HEK293 (cell line): ENCODE measurements around the gene MLLT10.

Experiments
- CTCF ChIP-seq: fragments of 450-650 bp; formaldehyde crosslinking; IDR thresholded peaks from 2 replicates; pipeline ENCODE4 v1.5.1; 2016; ENCODE audit warnings: missing biosample characterization, missing genetic modification characterization
- EGR2 ChIP-seq: fragments of 450-650 bp; formaldehyde crosslinking; IDR thresholded peaks from 2 replicates; pipeline ENCODE4 v1.5.1; 2016; ENCODE audit warnings: low read depth, missing biosample characterization, missing genetic modification characterization
- KLF16 ChIP-seq: fragments of 450-650 bp; formaldehyde crosslinking; IDR thresholded peaks from 2 replicates; pipeline ENCODE4 v1.5.1; 2017; ENCODE audit warnings: missing biosample characterization, missing genetic modification characterization
- MYNN ChIP-seq: fragments of 450-650 bp; formaldehyde crosslinking; IDR thresholded peaks from 2 replicates; pipeline ENCODE4 v1.5.1; 2016; ENCODE audit warnings: missing biosample characterization, missing genetic modification characterization, borderline replicate concordance
- OSR2 ChIP-seq: fragments of 450-650 bp; formaldehyde crosslinking; IDR thresholded peaks from 2 replicates; pipeline ENCODE4 v1.5.1; 2016; ENCODE audit warnings: missing biosample characterization, missing genetic modification characterization
- OVOL3 ChIP-seq: fragments of 450-650 bp; formaldehyde crosslinking; IDR thresholded peaks from 2 replicates; pipeline ENCODE4 v1.5.1; 2016; ENCODE audit warnings: missing biosample characterization, missing genetic modification characterization
- PRDM1 ChIP-seq: fragments of 450-650 bp; formaldehyde crosslinking; IDR thresholded peaks from 2 replicates; pipeline ENCODE4; 2016; ENCODE audit warnings: missing biosample characterization, missing genetic modification characterization
- ZBTB21 ChIP-seq: fragments of 450-650 bp; formaldehyde crosslinking; IDR thresholded peaks from 2 replicates; pipeline ENCODE4 v1.5.1; 2017; ENCODE audit warnings: missing biosample characterization, missing genetic modification characterization
- ZFHX2 ChIP-seq: fragments of 450-650 bp; formaldehyde crosslinking; conservative IDR thresholded peaks from 2 replicates; pipeline ENCODE4 v1.5.1; 2016; ENCODE audit warnings: missing biosample characterization, missing genetic modification characterization
- ZFP69B ChIP-seq: fragments of 450-650 bp; formaldehyde crosslinking; IDR thresholded peaks from 2 replicates; pipeline ENCODE4 v1.5.1; 2016; ENCODE audit warnings: missing biosample characterization, missing genetic modification characterization
- ZIC2 ChIP-seq: fragments of 450-650 bp; formaldehyde crosslinking; IDR thresholded peaks from 2 replicates; pipeline ENCODE4 v1.5.1; 2016; ENCODE audit warnings: missing biosample characterization, missing genetic modification characterization
- ZNF148 ChIP-seq: fragments of 450-650 bp; formaldehyde crosslinking; IDR thresholded peaks from 2 replicates; pipeline ENCODE4 v1.5.0; 2017; ENCODE audit warnings: missing biosample characterization, missing genetic modification characterization, borderline replicate concordance
- ZNF155 ChIP-seq: fragments of 450-650 bp; formaldehyde crosslinking; IDR thresholded peaks from 2 replicates; pipeline ENCODE4 v1.5.1; 2016; ENCODE audit warnings: missing biosample characterization, missing genetic modification characterization
- ZNF184 ChIP-seq: fragments of 450-650 bp; IDR thresholded peaks from 2 replicates; pipeline ENCODE4 v1.5.1; 2018; ENCODE audit warnings: missing biosample characterization, mild to moderate bottlenecking, missing genetic modification characterization
- ZNF37A ChIP-seq: fragments of 450-650 bp; IDR thresholded peaks from 2 replicates; pipeline ENCODE4 v1.5.1; 2018; ENCODE audit warnings: missing biosample characterization, missing genetic modification characterization
- ZNF391 ChIP-seq: fragments of 450-650 bp; formaldehyde crosslinking; IDR thresholded peaks from 2 replicates; pipeline ENCODE4 v1.5.1; 2016; ENCODE audit warnings: low read depth, missing biosample characterization, missing genetic modification characterization, borderline replicate concordance
- ZNF423 ChIP-seq: fragments of 450-650 bp; formaldehyde crosslinking; IDR thresholded peaks from 2 replicates; pipeline ENCODE4 v1.5.1; 2016; ENCODE audit warnings: missing biosample characterization, missing genetic modification characterization
- ZNF501 ChIP-seq: fragments of 450-650 bp; formaldehyde crosslinking; IDR thresholded peaks from 2 replicates; pipeline ENCODE4 v1.5.1; 2016; ENCODE audit warnings: missing biosample characterization, missing genetic modification characterization
- ZNF510 ChIP-seq: fragments of 450-650 bp; formaldehyde crosslinking; IDR thresholded peaks from 2 replicates; pipeline ENCODE4 v1.5.1; 2018; ENCODE audit warnings: mild to moderate bottlenecking, missing genetic modification characterization, missing biosample characterization; ENCODE audit not compliant: insufficient replicate concordance
- ZNF514 ChIP-seq: fragments of 450-650 bp; formaldehyde crosslinking; IDR thresholded peaks from 2 replicates; pipeline ENCODE4 v1.5.1; 2016; ENCODE audit warnings: missing biosample characterization, missing genetic modification characterization
- ZNF544 ChIP-seq: fragments of 450-650 bp; formaldehyde crosslinking; IDR thresholded peaks from 2 replicates; pipeline ENCODE4 v1.5.0; 2017; ENCODE audit warnings: missing biosample characterization, missing genetic modification characterization
- ZNF549 ChIP-seq: fragments of 450-650 bp; IDR thresholded peaks from 2 replicates; pipeline ENCODE4 v1.5.1; 2018; ENCODE audit warnings: missing biosample characterization, missing genetic modification characterization, mild to moderate bottlenecking, inconsistent platforms, moderate library complexity
- ZNF560 ChIP-seq: fragments of 450-650 bp; formaldehyde crosslinking; IDR thresholded peaks from 2 replicates; pipeline ENCODE4 v1.5.1; 2017; ENCODE audit warnings: missing biosample characterization, missing genetic modification characterization, borderline replicate concordance
- ZNF629 ChIP-seq: fragments of 450-650 bp; formaldehyde crosslinking; IDR thresholded peaks from 2 replicates; pipeline ENCODE4 v1.5.1; 2017; ENCODE audit warnings: missing biosample characterization, missing genetic modification characterization
- ZNF645 ChIP-seq: fragments of 450-650 bp; formaldehyde crosslinking; IDR thresholded peaks from 2 replicates; pipeline ENCODE4; 2016; ENCODE audit warnings: missing biosample characterization, missing genetic modification characterization
- ZNF660 ChIP-seq: fragments of 450-650 bp; IDR thresholded peaks from 2 replicates; pipeline ENCODE4 v1.5.1; 2018; ENCODE audit warnings: missing biosample characterization, mild to moderate bottlenecking, missing genetic modification characterization
- ZNF76 ChIP-seq: fragments of 450-650 bp; formaldehyde crosslinking; IDR thresholded peaks from 2 replicates; pipeline ENCODE4; 2016; ENCODE audit warnings: low read depth, missing biosample characterization, missing genetic modification characterization, borderline replicate concordance
- ZNF776 ChIP-seq: fragments of 450-650 bp; formaldehyde crosslinking; IDR thresholded peaks from 2 replicates; pipeline ENCODE4 v1.5.0; 2017; ENCODE audit warnings: missing biosample characterization, missing genetic modification characterization, borderline replicate concordance
- ZNF792 ChIP-seq: fragments of 450-650 bp; formaldehyde crosslinking; IDR thresholded peaks from 2 replicates; pipeline ENCODE4 v1.5.1; 2016; ENCODE audit warnings: missing biosample characterization, missing genetic modification characterization
- ZNF843 ChIP-seq: fragments of 450-650 bp; formaldehyde crosslinking; IDR thresholded peaks from 2 replicates; pipeline ENCODE4 v1.5.1; 2016; ENCODE audit warnings: missing biosample characterization, missing genetic modification characterization
- TF ChIP-seq, protein P1 (sequence below): fragments of 450-650 bp; formaldehyde crosslinking; IDR thresholded peaks from 2 replicates; pipeline ENCODE4 v1.5.1; 2016; ENCODE audit warnings: missing biosample characterization, missing genetic modification characterization
- TF ChIP-seq, protein P2 (sequence below): fragments of 450-650 bp; formaldehyde crosslinking; IDR thresholded peaks from 2 replicates; pipeline ENCODE4 v1.5.1; 2016; ENCODE audit warnings: missing biosample characterization, missing genetic modification characterization

MLLT10 gene

GRCh38 chr10:21534604-21535493 lies 817 bp downstream of the MLLT10 start (continued):
- TF ChIP-seq ZNF544 (tag by site-specific recombination) = no peak
- peak; percentile 34; the same call in 1 of the 2 replicates for TF ChIP-seq CTCF (tag by site-specific recombination)
- no peak for TF ChIP-seq ZNF514
- no peak for TF ChIP-seq ZNF645 (tag by site-specific recombination)
- TF ChIP-seq ZNF37A (tag by site-specific recombination) = peak; percentile 86
- TF ChIP-seq ZNF560 = no peak
- TF ChIP-seq OSR2 (tag by site-specific recombination) = peak; percentile 17; the same call in 1 of the 2 replicates
- TF ChIP-seq, protein P1, sequence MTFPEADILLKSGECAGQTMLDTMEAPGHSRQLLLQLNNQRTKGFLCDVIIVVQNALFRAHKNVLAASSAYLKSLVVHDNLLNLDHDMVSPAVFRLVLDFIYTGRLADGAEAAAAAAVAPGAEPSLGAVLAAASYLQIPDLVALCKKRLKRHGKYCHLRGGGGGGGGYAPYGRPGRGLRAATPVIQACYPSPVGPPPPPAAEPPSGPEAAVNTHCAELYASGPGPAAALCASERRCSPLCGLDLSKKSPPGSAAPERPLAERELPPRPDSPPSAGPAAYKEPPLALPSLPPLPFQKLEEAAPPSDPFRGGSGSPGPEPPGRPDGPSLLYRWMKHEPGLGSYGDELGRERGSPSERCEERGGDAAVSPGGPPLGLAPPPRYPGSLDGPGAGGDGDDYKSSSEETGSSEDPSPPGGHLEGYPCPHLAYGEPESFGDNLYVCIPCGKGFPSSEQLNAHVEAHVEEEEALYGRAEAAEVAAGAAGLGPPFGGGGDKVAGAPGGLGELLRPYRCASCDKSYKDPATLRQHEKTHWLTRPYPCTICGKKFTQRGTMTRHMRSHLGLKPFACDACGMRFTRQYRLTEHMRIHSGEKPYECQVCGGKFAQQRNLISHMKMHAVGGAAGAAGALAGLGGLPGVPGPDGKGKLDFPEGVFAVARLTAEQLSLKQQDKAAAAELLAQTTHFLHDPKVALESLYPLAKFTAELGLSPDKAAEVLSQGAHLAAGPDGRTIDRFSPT (tag by site-specific recombination) = no peak
- no peak for TF ChIP-seq ZNF510 (tag by site-specific recombination)
- no peak for TF ChIP-seq ZNF155 (tag by site-specific recombination)
- no peak for TF ChIP-seq ZNF549 (tag by site-specific recombination)
- no peak for TF ChIP-seq ZNF660 (tag by site-specific recombination)
- TF ChIP-seq ZNF148 (tag by site-specific recombination) = no peak
- TF ChIP-seq ZFHX2 (tag by site-specific recombination) = peak; percentile 46; the same call in 1 of the 2 replicates
- TF ChIP-seq, protein P2, sequence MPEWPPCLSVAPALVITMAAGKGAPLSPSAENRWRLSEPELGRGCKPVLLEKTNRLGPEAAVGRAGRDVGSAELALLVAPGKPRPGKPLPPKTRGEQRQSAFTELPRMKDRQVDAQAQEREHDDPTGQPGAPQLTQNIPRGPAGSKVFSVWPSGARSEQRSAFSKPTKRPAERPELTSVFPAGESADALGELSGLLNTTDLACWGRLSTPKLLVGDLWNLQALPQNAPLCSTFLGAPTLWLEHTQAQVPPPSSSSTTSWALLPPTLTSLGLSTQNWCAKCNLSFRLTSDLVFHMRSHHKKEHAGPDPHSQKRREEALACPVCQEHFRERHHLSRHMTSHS (tag by site-specific recombination) = no peak
- peak; percentile 53; the same call in 1 of the 2 replicates for TF ChIP-seq ZNF76
- TF ChIP-seq MYNN = no peak
- no peak for TF ChIP-seq ZFP69B
- TF ChIP-seq KLF16 (tag by site-specific recombination) = 0 out of 2 replicates have a peak, but pooled peaks have one; percentile 38
- TF ChIP-seq PRDM1 (tag by site-specific recombination) = no peak
- TF ChIP-seq ZIC2 (tag by site-specific recombination) = peak; percentile 41; the same call in 1 of the 2 replicates
- TF ChIP-seq ZNF629 (tag by site-specific recombination) = no peak
- no peak for TF ChIP-seq OVOL3 (tag by site-specific recombination)
- TF ChIP-seq ZBTB21 = no peak
- TF ChIP-seq ZNF184 (tag by site-specific recombination) = no peak
- TF ChIP-seq ZNF501 (tag by site-specific recombination) = 0 out of 2 replicates have a peak, but pooled peaks have one; percentile 36
- TF ChIP-seq EGR2 = no peak
- peak; percentile 26; the same call in 1 of the 2 replicates for TF ChIP-seq ZNF423
- no peak for TF ChIP-seq ZNF776 (tag by site-specific recombination)
- no peak for TF ChIP-seq ZNF843 (tag by site-specific recombination)
- TF ChIP-seq ZNF792 (tag by site-specific recombination) = no peak
- TF ChIP-seq ZNF391 (tag by site-specific recombination) = no peak
